GM12874 (cell line): ENCODE data around the gene IFT52.

Experiments
- CTCF ChIP-seq: IDR thresholded peaks from 2 replicates; pipeline ENCODE4 v1.5.1; 2011; ENCODE audit warnings: low read depth, mild to moderate bottlenecking, control low read depth, low read length, moderate library complexity; ENCODE audit not compliant: insufficient read depth

Gene IFT52

GRCh38 chr20:43545837-43546578 is 44.7 kb upstream of the IFT52 start:
- no peak for TF ChIP-seq CTCF

DNA sequence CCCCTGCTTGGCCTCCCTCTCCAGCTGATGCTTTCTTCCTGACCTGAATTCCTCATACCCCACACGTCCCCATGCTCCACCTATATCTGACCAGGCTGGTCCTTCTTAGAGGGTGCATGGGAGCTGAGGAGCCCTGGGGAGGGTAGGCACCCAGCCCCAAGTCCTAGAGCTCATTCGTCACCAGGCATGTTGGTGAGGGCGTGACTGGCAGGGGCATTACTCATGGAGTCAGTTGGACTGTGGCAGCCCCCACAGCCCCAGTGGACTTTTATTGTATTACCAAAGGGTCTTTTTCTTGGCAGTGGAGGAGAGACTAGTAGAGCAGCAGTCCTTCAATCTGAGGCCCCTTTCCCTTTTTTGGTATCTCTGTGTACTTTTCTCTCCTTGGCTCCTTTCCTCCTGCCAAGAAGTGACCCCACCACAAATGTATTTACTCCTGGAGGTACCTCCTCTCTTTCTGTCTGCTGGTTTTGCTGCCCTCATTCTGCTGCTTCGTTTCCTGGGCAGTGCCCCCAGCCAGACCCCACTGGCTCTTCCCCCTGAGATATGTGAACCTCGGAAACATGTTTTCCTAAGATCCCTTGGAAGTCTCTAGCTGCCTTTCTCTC is 42.4 kb upstream of the IFT52 start:
- TF ChIP-seq CTCF, result no peak

GRCh38 chr20:43549416-43550065 is 41.2 kb upstream of the IFT52 start:
- TF ChIP-seq CTCF, result no peak

DNA sequence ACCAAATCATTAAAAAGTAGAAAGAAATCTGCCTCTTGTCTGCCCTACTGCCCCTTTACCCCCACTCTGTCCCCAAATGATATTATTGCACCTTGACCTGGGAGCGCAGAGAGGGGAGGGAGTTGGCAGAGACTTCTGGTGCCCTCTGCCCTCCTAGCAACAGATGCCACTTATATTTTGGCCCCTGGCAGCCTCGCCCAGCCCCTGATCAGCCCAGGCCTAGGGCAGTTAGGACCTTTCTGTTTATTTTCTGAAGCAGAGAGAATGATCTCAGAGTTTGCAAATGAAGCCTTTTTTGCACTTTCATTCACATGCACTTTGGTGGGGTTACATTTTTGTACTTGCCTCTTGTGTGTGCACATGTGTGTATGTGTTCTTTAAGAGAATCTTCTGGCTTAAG is 40.3 kb upstream of the IFT52 start:
- no peak for TF ChIP-seq CTCF

GRCh38 chr20:43554369-43554768 is 36.4 kb upstream of the IFT52 start:
- TF ChIP-seq CTCF, result no peak

DNA sequence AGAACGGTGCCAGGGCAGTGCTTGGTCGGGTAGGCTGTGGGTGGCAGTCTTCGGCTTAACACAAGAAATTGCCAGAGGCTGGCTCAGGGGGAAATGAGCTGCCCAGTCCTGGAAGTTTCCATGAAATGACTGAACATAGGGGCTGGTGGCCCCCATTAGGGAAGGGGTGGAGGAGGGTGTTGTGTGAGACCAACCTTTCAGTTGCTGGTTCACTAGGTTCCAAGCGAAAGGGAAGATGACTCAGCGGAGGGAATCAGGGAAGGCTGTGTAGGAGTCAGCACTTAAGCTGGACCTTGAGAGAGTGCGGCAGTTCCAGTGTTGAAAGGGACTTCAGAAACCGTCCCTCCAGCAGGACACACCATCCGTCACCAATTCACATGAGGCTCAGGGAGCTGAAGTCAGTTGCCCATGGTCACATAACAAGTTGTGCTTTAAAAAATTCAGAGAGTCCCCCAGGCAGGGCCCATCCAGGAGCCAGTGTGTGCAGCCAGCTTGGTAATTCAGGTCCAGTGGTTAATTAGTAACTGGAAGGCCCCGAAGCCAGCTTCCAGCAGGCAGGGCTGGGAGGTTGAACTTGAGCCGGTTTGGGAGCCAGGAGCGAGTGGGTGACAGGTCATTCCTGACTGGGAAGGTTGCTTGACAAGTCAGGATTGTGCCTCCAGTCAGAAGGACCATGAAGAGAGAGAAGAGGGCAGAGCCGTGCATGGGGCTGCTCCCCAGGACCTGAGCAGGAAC is 32.2 kb upstream of the IFT52 start, which contains the start of gene SGK2:
SGK2 (plus strand) TSS at position 616 of the 735 bp plus-strand sequence. CDS start 7,469 bp downstream, outside the sequence.
- TF ChIP-seq CTCF, result no peak
